PC-3 (cell line): ENCODE measurements around the gene RBBP5. TPM values are rescaled to one million over a fixed set of nuclear protein-coding genes. Genes with fewer than 3 reads are reported as not detected.

ENCODE experiments used
- ATAC-seq: fragments of 200-7000 bp; cut with Tn5 transposase; 2 replicates; pipeline ENCODE4 v1.9.1; 2020; ENCODE audit warnings: mild to moderate bottlenecking, moderate library complexity
- BruUV-seq: library from RNA; stranded (reverse); fragments of 400-500 nt; replicated peaks from 2 replicates; lab custom pipeline; 2021; lab: Mats Ljungman, UMichigan
- CTCF ChIA-PET: fragments of 300-600 bp; sonication (Branson Sonifier 250); formaldehyde crosslinking; loops from one replicate; lab custom pipeline; 2022; ENCODE audit warnings: antibody characterized with exemption; lab: Charles Lee
- POLR2A ChIA-PET: fragments of 300-600 bp; sonication (Branson Sonifier 250); formaldehyde crosslinking; loops from one replicate; lab custom pipeline; 2022; ENCODE audit warnings: antibody characterized with exemption; ENCODE audit not compliant: unreplicated experiment; lab: Charles Lee
- DNase-seq: peaks from one replicate; pipeline ENCODE4 v3.0.0-alpha.2; 2015
- H2AFZ ChIP-seq: fragments of 300-600 bp; sonication (generic); 2 replicates; pipeline ENCODE4 v1.6.0; 2016; ENCODE audit warnings: antibody characterized with exemption, low read length
- H3F3A ChIP-seq: fragments of 300-600 bp; sonication (generic); one replicate; pipeline ENCODE4 v1.6.0; 2017; ENCODE audit warnings: antibody characterized with exemption, low read length, control low read depth, mild to moderate bottlenecking; ENCODE audit not compliant: unreplicated experiment
- H3K27ac ChIP-seq: fragments of 300-600 bp; sonication (generic); 2 replicates; pipeline ENCODE4 v1.5.1; 2016; ENCODE audit warnings: mild to moderate bottlenecking, low read length
- H3K27me3 ChIP-seq: fragments of 300-600 bp; sonication (generic); 2 replicates; pipeline ENCODE4 v1.6.1; 2016; ENCODE audit warnings: low read length, mixed read lengths
- H3K36me3 ChIP-seq: fragments of 300-600 bp; sonication (generic); 2 replicates; pipeline ENCODE4 v1.6.1; 2016; ENCODE audit warnings: low read depth, mixed run types, low read length, mixed read lengths
- H3K4me1 ChIP-seq: fragments of 300-600 bp; sonication (generic); 2 replicates; pipeline ENCODE4 v1.5.1; 2016; ENCODE audit warnings: low read length; ENCODE audit not compliant: insufficient read depth
- H3K4me2 ChIP-seq: fragments of 300-600 bp; sonication (generic); 2 replicates; pipeline ENCODE4 v1.6.0; 2016; ENCODE audit warnings: low read length
- H3K4me3 ChIP-seq: fragments of 300-600 bp; sonication (generic); 2 replicates; pipeline ENCODE4 v1.5.1; 2016; ENCODE audit warnings: mild to moderate bottlenecking, low read length, mixed read lengths
- H3K79me2 ChIP-seq: fragments of 300-600 bp; sonication (generic); 2 replicates; pipeline ENCODE4 v1.6.1; 2017; ENCODE audit warnings: low read length, mixed read lengths
- H3K9ac ChIP-seq: fragments of 300-600 bp; sonication (generic); 2 replicates; pipeline ENCODE4 v1.6.0; 2016; ENCODE audit warnings: mild to moderate bottlenecking, low read length
- H3K9me2 ChIP-seq: fragments of 300-600 bp; sonication (generic); replicated peaks from 2 replicates; pipeline ENCODE4 v1.6.1; 2016; ENCODE audit warnings: mixed run types, low read length, mixed read lengths
- H3K9me3 ChIP-seq: fragments of 300-600 bp; sonication (generic); 2 replicates; pipeline ENCODE4 v1.6.1; 2016; ENCODE audit warnings: low read length, mixed read lengths
- H4K20me1 ChIP-seq: fragments of 300-600 bp; sonication (generic); 2 replicates; pipeline ENCODE4 v1.6.1; 2016; ENCODE audit warnings: low read length, mixed read lengths
- EZH2 ChIP-seq: fragments of 300-600 bp; sonication (generic); IDR thresholded peaks from one replicate; pipeline ENCODE4 v1.6.1; 2017; ENCODE audit warnings: antibody characterized with exemption, mild to moderate bottlenecking, low read length; ENCODE audit not compliant: unreplicated experiment
- EZH2phosphoT487 ChIP-seq: fragments of 300-600 bp; sonication (generic); IDR thresholded peaks from 2 replicates; pipeline ENCODE4 v1.6.1; 2018; ENCODE audit warnings: mild to moderate bottlenecking, antibody characterized with exemption, low read length, borderline replicate concordance
- intact Hi-C: fragments of 100-400 bp; cut with micrococcal nuclease; formaldehyde crosslinking; loops from 2 replicates; pipeline ENCODE4 v1.9.0; 2023
- total RNA-seq: library from RNA; depleted of rRNA; stranded (reverse); fragments of >200 nt; gene quantifications from 2 replicates; pipeline ENCODE4 v1.2.3, GENCODE V29; 2014; rRNA removed
- TF ChIP-seq, protein P1 (sequence below): fragments of 300-600 bp; sonication (generic); conservative IDR thresholded peaks from 2 replicates; pipeline ENCODE4 v1.5.1; 2017; ENCODE audit warnings: antibody characterized with exemption, low read depth, mild to moderate bottlenecking, low read length

RBBP5 gene
- total RNA-seq, 1 experiment from 2014 or later, result 41.7 TPM

DNA sequence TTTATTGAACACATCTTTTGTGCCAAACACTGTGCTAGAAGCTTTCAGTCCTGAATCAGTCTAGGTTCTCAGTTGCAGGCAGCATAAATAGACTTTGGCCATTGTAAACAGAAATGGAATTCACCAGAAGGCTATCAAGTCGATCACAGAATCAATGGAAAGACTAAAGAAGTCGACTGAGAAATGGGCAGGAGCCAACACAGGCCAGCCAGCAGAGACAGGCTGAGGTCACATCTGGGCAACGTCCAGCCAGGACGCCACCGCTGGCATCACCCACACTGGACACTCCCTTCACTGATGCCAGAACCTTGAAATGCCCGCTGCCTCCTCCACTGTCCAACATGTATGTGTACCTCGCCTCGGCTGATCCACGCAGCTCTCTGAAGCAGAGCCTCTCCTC, 84.2 kb downstream of the RBBP5 start:
- ChIA-PET POLR2A (no interaction called here), CTCF (no interaction called here)
- ATAC-seq (no peak), DNase-seq (no peak)
- H3K4me1 ChIP-seq, result no peaks in the 10 kb centered on the region
- no peaks in the 10 kb centered on the region for H3K9me3 ChIP-seq
- H3F3A ChIP-seq, result no peaks in the 10 kb centered on the region
- H3K4me3 ChIP-seq, result no peak overlapping the region
- no peak overlapping the region for H2AFZ ChIP-seq
- no peaks in the 10 kb centered on the region for H3K79me2 ChIP-seq
- no peaks in the 10 kb centered on the region for H3K36me3 ChIP-seq
- no peak for TF ChIP-seq EZH2phosphoT487
- TF ChIP-seq EZH2, result no peak
- TF ChIP-seq, protein P1, sequence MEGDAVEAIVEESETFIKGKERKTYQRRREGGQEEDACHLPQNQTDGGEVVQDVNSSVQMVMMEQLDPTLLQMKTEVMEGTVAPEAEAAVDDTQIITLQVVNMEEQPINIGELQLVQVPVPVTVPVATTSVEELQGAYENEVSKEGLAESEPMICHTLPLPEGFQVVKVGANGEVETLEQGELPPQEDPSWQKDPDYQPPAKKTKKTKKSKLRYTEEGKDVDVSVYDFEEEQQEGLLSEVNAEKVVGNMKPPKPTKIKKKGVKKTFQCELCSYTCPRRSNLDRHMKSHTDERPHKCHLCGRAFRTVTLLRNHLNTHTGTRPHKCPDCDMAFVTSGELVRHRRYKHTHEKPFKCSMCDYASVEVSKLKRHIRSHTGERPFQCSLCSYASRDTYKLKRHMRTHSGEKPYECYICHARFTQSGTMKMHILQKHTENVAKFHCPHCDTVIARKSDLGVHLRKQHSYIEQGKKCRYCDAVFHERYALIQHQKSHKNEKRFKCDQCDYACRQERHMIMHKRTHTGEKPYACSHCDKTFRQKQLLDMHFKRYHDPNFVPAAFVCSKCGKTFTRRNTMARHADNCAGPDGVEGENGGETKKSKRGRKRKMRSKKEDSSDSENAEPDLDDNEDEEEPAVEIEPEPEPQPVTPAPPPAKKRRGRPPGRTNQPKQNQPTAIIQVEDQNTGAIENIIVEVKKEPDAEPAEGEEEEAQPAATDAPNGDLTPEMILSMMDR, result no peak
- no peak overlapping the region for H3K9ac ChIP-seq
- H3K27ac ChIP-seq, result no peak overlapping the region
- no peak overlapping the region for H3K4me2 ChIP-seq
- H3K9me2 ChIP-seq, result no peaks in the 10 kb centered on the region
- intact Hi-C loops, result no loop called here
- no peaks in the 10 kb centered on the region for H4K20me1 ChIP-seq
- no TSS peak for BruUV-seq
- H3K27me3 ChIP-seq, result peaks cover 79% of the 10 kb centered on the region

Other genes with a start within 250 kb of the RBBP5 start
- gene CNTN2, start 78.8 kb downstream of the RBBP5 start, total RNA-seq, result 0.07 and 0.12 TPM in 2 replicates
- 6.3 and 7.5 TPM in 2 replicates for gene TMEM81, start 37.5 kb downstream of the RBBP5 start, total RNA-seq
- 8.4 and 9.3 TPM in 2 replicates for gene DSTYK, start 89.7 kb upstream of the RBBP5 start, total RNA-seq
- 8.7 and 11.3 TPM in 2 replicates for gene TMCC2, start 106.0 kb upstream of the RBBP5 start, total RNA-seq
- 3.8 and 4.8 TPM in 2 replicates for gene NUAK2, start 199.8 kb upstream of the RBBP5 start, total RNA-seq
- not detected in 2 replicates for gene KLHDC8A, start 234.9 kb upstream of the RBBP5 start, total RNA-seq